Panc1 (cell line): ENCODE results near the gene RAB14. TPM values are rescaled to one million over a fixed set of nuclear protein-coding genes. Genes with fewer than 3 reads are reported as not detected.

ENCODE experiments used
- ATAC-seq: fragments of 200-7000 bp; cut with Tn5 transposase; 2 replicates; pipeline ENCODE4 v1.9.1; 2020; ENCODE audit warnings: mild to moderate bottlenecking, moderate library complexity
- BruUV-seq: library from RNA; stranded (reverse); fragments of 400-500 nt; replicated peaks from 2 replicates; lab custom pipeline; 2021; lab: Mats Ljungman, UMichigan
- CTCF ChIA-PET: fragments of 300-600 bp; sonication (Branson Sonifier 250); formaldehyde crosslinking; loops from one replicate; lab custom pipeline; 2022; ENCODE audit warnings: antibody characterized with exemption; lab: Charles Lee
- POLR2A ChIA-PET: fragments of 300-600 bp; sonication (Branson Sonifier 250); formaldehyde crosslinking; loops from one replicate; lab custom pipeline; 2022; ENCODE audit warnings: antibody characterized with exemption; lab: Charles Lee
- DNase-seq: peaks from one replicate; pipeline ENCODE4 v3.0.0-alpha.2; 2010; ENCODE audit warnings: low read depth, low spot score
- H3K27ac ChIP-seq: 2 replicates; pipeline ENCODE4 v1.5.1; 2011; ENCODE audit warnings: mild to moderate bottlenecking, low read length, inconsistent platforms
- H3K27me3 ChIP-seq: fragments of 200-500 bp; sonication (Bioruptor generic); 2 replicates; pipeline ENCODE4 v1.6.0; 2014; ENCODE audit warnings: low read length, inconsistent platforms; ENCODE audit not compliant: control insufficient read depth, insufficient read depth
- H3K36me3 ChIP-seq: fragments of 200-500 bp; sonication (Bioruptor generic); 2 replicates; pipeline ENCODE4 v1.5.1; 2014; ENCODE audit warnings: inconsistent platforms, mild to moderate bottlenecking, low read length, moderate library complexity; ENCODE audit not compliant: control insufficient read depth, insufficient read depth
- H3K4me1 ChIP-seq: 2 replicates; pipeline ENCODE4 v1.5.1; 2011; ENCODE audit warnings: inconsistent platforms, mild to moderate bottlenecking, low read length, moderate library complexity; ENCODE audit not compliant: control insufficient read depth, insufficient read depth
- H3K4me3 ChIP-seq, 2 experiments: 2 replicates each; pipeline ENCODE4 v1.5.1; 2011 to 2012; ENCODE audit warnings: low read depth in 2 of 2, low read length in 2 of 2, mild to moderate bottlenecking in 2 of 2, inconsistent platforms in 1 of 2, moderate library complexity in 1 of 2
- H3K9me3 ChIP-seq: fragments of 200-500 bp; sonication (Bioruptor generic); 2 replicates; pipeline ENCODE4 v1.5.1; 2014; ENCODE audit warnings: low read depth, mild to moderate bottlenecking, inconsistent platforms, low read length, moderate library complexity; ENCODE audit not compliant: control insufficient read depth, insufficient read depth
- POLR2AphosphoS5 ChIP-seq: IDR thresholded peaks from 2 replicates; pipeline ENCODE4 v1.6.1; 2012; ENCODE audit warnings: mild to moderate bottlenecking, low read depth, low read length, moderate library complexity
- SIN3A ChIP-seq: IDR thresholded peaks from 2 replicates; pipeline ENCODE4 v1.6.1; 2012; ENCODE audit warnings: low read depth, mild to moderate bottlenecking, low read length, moderate library complexity, borderline replicate concordance; ENCODE audit not compliant: insufficient read depth
- TCF7L2 ChIP-seq: IDR thresholded peaks from 2 replicates; pipeline ENCODE4 v1.6.1; 2011; ENCODE audit warnings: mild to moderate bottlenecking, low read depth, low read length, inconsistent platforms
- in situ Hi-C: cut with HindIII; loops from 2 replicates; pipeline ENCODE4 v1.10.0; 2016; ENCODE audit warnings: low sequenced_read_pairs, low pct_unique_long_range_greater_than_20kb
- intact Hi-C: fragments of 100-400 bp; cut with micrococcal nuclease; formaldehyde crosslinking; loops from one replicate; pipeline ENCODE4 v1.10.0; 2022; ENCODE audit not compliant: unreplicated experiment
- total RNA-seq: library from RNA; stranded (reverse); gene quantifications from one replicate; pipeline ENCODE4 v1.2.1, GENCODE V29; 2021; ENCODE audit not compliant: unreplicated experiment
- TF ChIP-seq, protein P1 (sequence below), 2 experiments: IDR thresholded peaks; 2 replicates each; pipeline ENCODE4 v1.6.1; 2011 to 2012; ENCODE audit warnings: low read depth in 2 of 2, control low read depth in 1 of 2, low read length in 1 of 2, mild to moderate bottlenecking in 1 of 2, moderate library complexity in 1 of 2; ENCODE audit not compliant: insufficient read depth in 1 of 2
- TF ChIP-seq, protein P2 (sequence below): fragments of 450-650 bp; IDR thresholded peaks from 2 replicates; pipeline ENCODE4 v1.5.1; 2017; ENCODE audit warnings: mild to moderate bottlenecking

Gene RAB14
- total RNA-seq, 1 experiment from 2014 or later = 42.7 TPM

DNA sequence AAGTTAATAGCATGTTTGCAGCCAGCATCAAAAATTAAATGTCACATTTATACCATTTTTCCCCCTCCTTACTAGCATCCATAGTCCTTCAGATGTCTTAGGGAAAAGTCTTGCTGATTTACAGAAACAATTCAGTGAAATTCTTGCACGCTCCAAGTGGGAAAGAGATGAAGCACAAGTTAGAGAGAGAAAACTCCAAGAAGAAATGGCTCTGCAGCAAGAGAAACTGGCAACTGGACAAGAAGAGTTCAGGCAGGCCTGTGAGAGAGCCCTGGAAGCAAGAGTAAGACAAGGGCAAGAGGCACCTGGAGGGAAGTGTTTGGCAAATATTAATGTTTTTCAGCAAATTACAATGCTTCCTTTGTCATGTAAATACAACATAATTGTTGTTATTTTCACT is 60.4 kb downstream of the RAB14 start:
- ChIA-PET CTCF (no interaction called here), POLR2A (no interaction called here)
- no peaks in the 10 kb centered on the region for H3K4me1 ChIP-seq
- no peak for ATAC-seq
- no peak for DNase-seq
- intact Hi-C loops = no loop called here
- in situ Hi-C loops = no loop called here
- no peaks in the 10 kb centered on the region for H3K27me3 ChIP-seq
- no TSS peak for BruUV-seq
- TF ChIP-seq TCF7L2 = no peak
- peaks cover 5% of the 10 kb centered on the region for H3K36me3 ChIP-seq
- H3K4me3 ChIP-seq = no peak overlapping the region
- H3K27ac ChIP-seq = no peak overlapping the region
- H3K9me3 ChIP-seq = no peaks in the 10 kb centered on the region

DNA sequence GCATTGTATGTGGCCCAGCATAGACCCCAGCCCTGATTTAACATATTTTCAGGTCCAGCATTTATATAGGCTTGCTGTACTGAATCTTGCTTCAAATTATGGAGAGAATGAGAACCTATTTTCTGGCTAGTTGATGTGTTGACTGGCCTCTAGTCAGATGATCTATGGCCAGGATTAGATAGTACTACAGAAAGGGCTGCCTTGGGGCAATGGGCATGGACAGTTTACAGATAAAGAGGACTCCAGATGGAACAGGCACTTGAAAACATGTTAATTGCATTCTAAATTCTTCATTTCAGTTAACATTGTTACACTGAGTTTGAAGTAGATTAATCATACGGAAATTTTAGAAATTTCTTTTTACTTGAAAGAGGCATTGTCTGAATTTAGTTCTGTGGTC is 61.5 kb downstream of the RAB14 start:
- ATAC-seq = no peak
- no TSS peak for BruUV-seq

DNA sequence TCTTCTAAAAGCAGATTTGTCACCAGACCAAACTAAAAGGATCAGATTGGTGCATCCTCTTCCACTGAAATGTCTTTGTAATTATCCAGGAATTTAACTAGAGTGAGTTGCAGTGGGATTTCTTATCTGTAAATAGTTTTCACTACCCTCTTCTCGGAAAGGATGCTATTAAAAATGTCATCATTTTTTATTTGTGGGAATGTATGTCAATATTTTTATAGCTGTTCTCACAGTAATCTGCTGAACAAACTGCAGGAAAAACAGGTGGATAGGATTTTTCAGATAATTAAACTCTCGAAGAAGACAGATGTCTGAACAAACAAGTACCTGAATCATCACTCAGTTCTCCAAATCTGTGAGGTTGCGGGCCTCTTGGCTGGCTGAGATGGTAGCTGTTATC is 62.7 kb downstream of the RAB14 start:
- POLR2A ChIA-PET = no interaction called here
- H3K4me3 ChIP-seq = no peak overlapping the region
- DNase-seq (no peak), ATAC-seq (no peak)
- H3K4me1 ChIP-seq = no peaks in the 10 kb centered on the region
- no peaks in the 10 kb centered on the region for H3K27me3 ChIP-seq
- in situ Hi-C loops = no loop called here
- TF ChIP-seq SIN3A (no peak), POLR2AphosphoS5 (no peak), TCF7L2 (no peak)
- TF ChIP-seq, protein P1, sequence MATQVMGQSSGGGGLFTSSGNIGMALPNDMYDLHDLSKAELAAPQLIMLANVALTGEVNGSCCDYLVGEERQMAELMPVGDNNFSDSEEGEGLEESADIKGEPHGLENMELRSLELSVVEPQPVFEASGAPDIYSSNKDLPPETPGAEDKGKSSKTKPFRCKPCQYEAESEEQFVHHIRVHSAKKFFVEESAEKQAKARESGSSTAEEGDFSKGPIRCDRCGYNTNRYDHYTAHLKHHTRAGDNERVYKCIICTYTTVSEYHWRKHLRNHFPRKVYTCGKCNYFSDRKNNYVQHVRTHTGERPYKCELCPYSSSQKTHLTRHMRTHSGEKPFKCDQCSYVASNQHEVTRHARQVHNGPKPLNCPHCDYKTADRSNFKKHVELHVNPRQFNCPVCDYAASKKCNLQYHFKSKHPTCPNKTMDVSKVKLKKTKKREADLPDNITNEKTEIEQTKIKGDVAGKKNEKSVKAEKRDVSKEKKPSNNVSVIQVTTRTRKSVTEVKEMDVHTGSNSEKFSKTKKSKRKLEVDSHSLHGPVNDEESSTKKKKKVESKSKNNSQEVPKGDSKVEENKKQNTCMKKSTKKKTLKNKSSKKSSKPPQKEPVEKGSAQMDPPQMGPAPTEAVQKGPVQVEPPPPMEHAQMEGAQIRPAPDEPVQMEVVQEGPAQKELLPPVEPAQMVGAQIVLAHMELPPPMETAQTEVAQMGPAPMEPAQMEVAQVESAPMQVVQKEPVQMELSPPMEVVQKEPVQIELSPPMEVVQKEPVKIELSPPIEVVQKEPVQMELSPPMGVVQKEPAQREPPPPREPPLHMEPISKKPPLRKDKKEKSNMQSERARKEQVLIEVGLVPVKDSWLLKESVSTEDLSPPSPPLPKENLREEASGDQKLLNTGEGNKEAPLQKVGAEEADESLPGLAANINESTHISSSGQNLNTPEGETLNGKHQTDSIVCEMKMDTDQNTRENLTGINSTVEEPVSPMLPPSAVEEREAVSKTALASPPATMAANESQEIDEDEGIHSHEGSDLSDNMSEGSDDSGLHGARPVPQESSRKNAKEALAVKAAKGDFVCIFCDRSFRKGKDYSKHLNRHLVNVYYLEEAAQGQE (IDR thresholded peaks at IDR 0.05; ENCODE audit: insufficient read depth in 1 of 2, low read depth in 2 of 2, low read length in 1 of 2) = no peak
- TF ChIP-seq, protein P2, sequence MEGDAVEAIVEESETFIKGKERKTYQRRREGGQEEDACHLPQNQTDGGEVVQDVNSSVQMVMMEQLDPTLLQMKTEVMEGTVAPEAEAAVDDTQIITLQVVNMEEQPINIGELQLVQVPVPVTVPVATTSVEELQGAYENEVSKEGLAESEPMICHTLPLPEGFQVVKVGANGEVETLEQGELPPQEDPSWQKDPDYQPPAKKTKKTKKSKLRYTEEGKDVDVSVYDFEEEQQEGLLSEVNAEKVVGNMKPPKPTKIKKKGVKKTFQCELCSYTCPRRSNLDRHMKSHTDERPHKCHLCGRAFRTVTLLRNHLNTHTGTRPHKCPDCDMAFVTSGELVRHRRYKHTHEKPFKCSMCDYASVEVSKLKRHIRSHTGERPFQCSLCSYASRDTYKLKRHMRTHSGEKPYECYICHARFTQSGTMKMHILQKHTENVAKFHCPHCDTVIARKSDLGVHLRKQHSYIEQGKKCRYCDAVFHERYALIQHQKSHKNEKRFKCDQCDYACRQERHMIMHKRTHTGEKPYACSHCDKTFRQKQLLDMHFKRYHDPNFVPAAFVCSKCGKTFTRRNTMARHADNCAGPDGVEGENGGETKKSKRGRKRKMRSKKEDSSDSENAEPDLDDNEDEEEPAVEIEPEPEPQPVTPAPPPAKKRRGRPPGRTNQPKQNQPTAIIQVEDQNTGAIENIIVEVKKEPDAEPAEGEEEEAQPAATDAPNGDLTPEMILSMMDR = no peak
- H3K36me3 ChIP-seq = peaks cover 5% of the 10 kb centered on the region
- CTCF ChIA-PET = no interaction called here
- intact Hi-C loops = no loop called here
- H3K27ac ChIP-seq = no peak overlapping the region
- H3K9me3 ChIP-seq = no peaks in the 10 kb centered on the region
- no TSS peak for BruUV-seq

More for the DNA sequence above, 61.5 kb downstream of the RAB14 start:
- Histone ChIP-seq H3K27me3 (no peaks in the 10 kb centered on the region), H3K4me3 (no peak overlapping the region), H3K4me1 (no peaks in the 10 kb centered on the region), H3K27ac (no peak overlapping the region), H3K9me3 (no peaks in the 10 kb centered on the region), H3K36me3 (peaks cover 5% of the 10 kb centered on the region)
- in situ Hi-C loops (no loop called here), intact Hi-C loops (no loop called here)
- ChIA-PET CTCF (no interaction called here), POLR2A (no interaction called here)
- no peak for DNase-seq
- TF ChIP-seq POLR2AphosphoS5 (no peak), SIN3A (no peak), TCF7L2 (no peak)
- TF ChIP-seq, protein P2 = no peak
- TF ChIP-seq, protein P1 (IDR thresholded peaks at IDR 0.05; ENCODE audit: insufficient read depth in 1 of 2, low read depth in 2 of 2, low read length in 1 of 2) = no peak
